22Rv1 (cell line): ENCODE results near the gene DIPK2A.
A peak's percentile ranks its signal among the peaks of the same experiment; 100 is the strongest.

Experiments
- H3K27ac ChIP-seq: fragments of 450-650 bp; 2 replicates; pipeline ENCODE4 v1.5.1; 2017
- CTCF ChIP-seq: fragments of 450-650 bp; IDR thresholded peaks from 2 replicates; pipeline ENCODE4 v1.5.1; 2017; ENCODE audit warnings: mild to moderate bottlenecking
- ZFX ChIP-seq: fragments of 450-650 bp; IDR thresholded peaks from 2 replicates; pipeline ENCODE4 v1.6.1; 2017; ENCODE audit warnings: antibody characterized with exemption, borderline replicate concordance

The DIPK2A gene

GRCh38 chr3:143961342-143961741 is 10.3 kb upstream of the DIPK2A start:
- no peak for TF ChIP-seq ZFX
- TF ChIP-seq CTCF, result no peak
- no peak overlapping the region for H3K27ac ChIP-seq

GRCh38 chr3:143963946-143964345 is 7.7 kb upstream of the DIPK2A start:
- H3K27ac ChIP-seq, result no peak overlapping the region
- TF ChIP-seq ZFX (no peak), CTCF (no peak)

- H3K27ac ChIP-seq, result peak overlapping the region; percentile 95
- TF ChIP-seq CTCF (no peak), ZFX (no peak)
Observed at GRCh38 chr3:143970773-143971358, 757 bp upstream of the DIPK2A start.

- H3K27ac ChIP-seq, result peak overlapping the region; percentile 95
- TF ChIP-seq CTCF (no peak), ZFX (no peak)
Observed at GRCh38 chr3:143972155-143972504, 507 bp downstream of the DIPK2A start.

GRCh38 chr3:143972505-143973258 is 1.1 kb downstream of the DIPK2A start:
- TF ChIP-seq CTCF, result peak; percentile 54
- no peak for TF ChIP-seq ZFX
- peak overlapping the region; percentile 95 for H3K27ac ChIP-seq

GRCh38 chr3:143973259-143974021 is 1.8 kb downstream of the DIPK2A start:
- peak; percentile 2; the same call in 1 of the 2 replicates for TF ChIP-seq CTCF
- TF ChIP-seq ZFX, result no peak
- H3K27ac ChIP-seq, result peak overlapping the region; percentile 95
